Skeletal muscle satellite cell (primary cell): ENCODE data around the gene LIPC.

Experiments
- H3K27me3 ChIP-seq: 2 replicates; pipeline ENCODE4 v1.7.0; 2013; ENCODE audit warnings: low read length; ENCODE audit not compliant: control insufficient read depth, insufficient read depth
- H3K36me3 ChIP-seq: 2 replicates; pipeline ENCODE4 v1.7.0; 2013; ENCODE audit warnings: mild to moderate bottlenecking, control low read depth, low read length; ENCODE audit not compliant: insufficient read depth
- H3K4me1 ChIP-seq: 2 replicates; pipeline ENCODE4 v1.7.0; 2013; ENCODE audit warnings: low read length; ENCODE audit not compliant: control insufficient read depth, insufficient read depth
- H3K4me2 ChIP-seq: 2 replicates; pipeline ENCODE4 v1.7.0; 2013; ENCODE audit warnings: mild to moderate bottlenecking, low read length
- H3K4me3 ChIP-seq: 2 replicates; pipeline ENCODE4 v1.7.0; 2013; ENCODE audit warnings: low read length
- H3K9ac ChIP-seq: 2 replicates; pipeline ENCODE4 v1.7.0; 2013; ENCODE audit warnings: mild to moderate bottlenecking, low read depth, low read length, moderate library complexity
- H3K9me3 ChIP-seq: replicated peaks from 2 replicates; pipeline ENCODE4 v1.7.0; 2013; ENCODE audit warnings: mild to moderate bottlenecking, control low read depth, low read length

The LIPC gene

GRCh38 chr15:58537033-58537432, 105.2 kb downstream of the LIPC start:
- H3K27me3 ChIP-seq, result peaks cover 9% of the 10 kb centered on the region
- no peaks in the 10 kb centered on the region for H3K9me3 ChIP-seq
- no peak overlapping the region for H3K9ac ChIP-seq

GRCh38 chr15:58538225-58538727, 106.5 kb downstream of the LIPC start:
- no peak overlapping the region for H3K9ac ChIP-seq
- no peak overlapping the region for H3K4me3 ChIP-seq
- peaks cover 9% of the 10 kb centered on the region for H3K27me3 ChIP-seq
- no peaks in the 10 kb centered on the region for H3K4me1 ChIP-seq
- no peak overlapping the region for H3K4me2 ChIP-seq
- no peaks in the 10 kb centered on the region for H3K36me3 ChIP-seq
- no peaks in the 10 kb centered on the region for H3K9me3 ChIP-seq

More at GRCh38 chr15:58537033-58537432, 105.2 kb downstream of the LIPC start:
- Histone ChIP-seq H3K4me1 (no peaks in the 10 kb centered on the region), H3K36me3 (no peaks in the 10 kb centered on the region), H3K4me3 (no peak overlapping the region), H3K4me2 (no peak overlapping the region)

- Histone ChIP-seq H3K4me2 (no peak overlapping the region), H3K36me3 (no peaks in the 10 kb centered on the region), H3K4me1 (no peaks in the 10 kb centered on the region), H3K27me3 (peaks cover 9% of the 10 kb centered on the region), H3K9me3 (no peaks in the 10 kb centered on the region), H3K4me3 (no peak overlapping the region), H3K9ac (no peak overlapping the region)
These were observed 107.1 kb downstream of the LIPC start for GRCh38 chr15:58538901-58539300.

GRCh38 chr15:58539548-58539947, 107.8 kb downstream of the LIPC start:
- H3K36me3 ChIP-seq, result no peaks in the 10 kb centered on the region
- H3K4me1 ChIP-seq, result no peaks in the 10 kb centered on the region
- no peak overlapping the region for H3K4me2 ChIP-seq
- H3K9ac ChIP-seq, result no peak overlapping the region
- H3K9me3 ChIP-seq, result no peaks in the 10 kb centered on the region
- no peak overlapping the region for H3K4me3 ChIP-seq
- H3K27me3 ChIP-seq, result peaks cover 9% of the 10 kb centered on the region

GRCh38 chr15:58541410-58542087, 109.8 kb downstream of the LIPC start:
- Histone ChIP-seq H3K9me3 (no peaks in the 10 kb centered on the region), H3K4me1 (peaks cover 7% of the 10 kb centered on the region), H3K36me3 (no peaks in the 10 kb centered on the region), H3K4me2 (no peak overlapping the region), H3K9ac (no peak overlapping the region), H3K27me3 (peaks cover 5% of the 10 kb centered on the region), H3K4me3 (no peak overlapping the region)

GRCh38 chr15:58543664-58544335, 112.0 kb downstream of the LIPC start:
- Histone ChIP-seq H3K4me1 (peaks cover 26% of the 10 kb centered on the region), H3K36me3 (no peaks in the 10 kb centered on the region), H3K9me3 (no peaks in the 10 kb centered on the region), H3K4me2 (no peak overlapping the region), H3K9ac (no peak overlapping the region), H3K27me3 (no peaks in the 10 kb centered on the region), H3K4me3 (no peak overlapping the region)

- Histone ChIP-seq H3K9ac (no peak overlapping the region), H3K4me1 (peaks cover 35% of the 10 kb centered on the region), H3K4me3 (no peak overlapping the region), H3K9me3 (no peaks in the 10 kb centered on the region), H3K4me2 (no peak overlapping the region), H3K27me3 (no peaks in the 10 kb centered on the region), H3K36me3 (no peaks in the 10 kb centered on the region)
These were observed 113.0 kb downstream of the LIPC start for GRCh38 chr15:58544756-58545155.

GRCh38 chr15:58545307-58546065, 113.7 kb downstream of the LIPC start:
- Histone ChIP-seq H3K4me1 (peaks cover 35% of the 10 kb centered on the region), H3K9me3 (no peaks in the 10 kb centered on the region), H3K9ac (no peak overlapping the region), H3K27me3 (no peaks in the 10 kb centered on the region), H3K4me2 (no peak overlapping the region), H3K36me3 (no peaks in the 10 kb centered on the region), H3K4me3 (no peak overlapping the region)

GRCh38 chr15:58546066-58546591, 114.3 kb downstream of the LIPC start:
- no peaks in the 10 kb centered on the region for H3K27me3 ChIP-seq
- no peak overlapping the region for H3K4me3 ChIP-seq
- no peak overlapping the region for H3K4me2 ChIP-seq
- no peaks in the 10 kb centered on the region for H3K36me3 ChIP-seq
- no peak overlapping the region for H3K9ac ChIP-seq
- no peaks in the 10 kb centered on the region for H3K9me3 ChIP-seq
- H3K4me1 ChIP-seq, result peaks cover 37% of the 10 kb centered on the region

- no peaks in the 10 kb centered on the region for H3K27me3 ChIP-seq
- H3K36me3 ChIP-seq, result no peaks in the 10 kb centered on the region
- H3K4me3 ChIP-seq, result peak overlapping the region; percentile 25
- peak overlapping the region; percentile 49 for H3K9ac ChIP-seq
- no peaks in the 10 kb centered on the region for H3K9me3 ChIP-seq
- H3K4me2 ChIP-seq, result peak overlapping the region; percentile 66
- H3K4me1 ChIP-seq, result peaks cover 44% of the 10 kb centered on the region
These were observed 115.1 kb downstream of the LIPC start for GRCh38 chr15:58546635-58547627.
